Measurements from ENCODE around the gene RNF223.
"Not testable (repeated sequence)": the region's sequence is repeated elsewhere in the genome, so short reads cannot be mapped to it uniquely, and the experiment has no call there.

RNF223 gene

DNA sequence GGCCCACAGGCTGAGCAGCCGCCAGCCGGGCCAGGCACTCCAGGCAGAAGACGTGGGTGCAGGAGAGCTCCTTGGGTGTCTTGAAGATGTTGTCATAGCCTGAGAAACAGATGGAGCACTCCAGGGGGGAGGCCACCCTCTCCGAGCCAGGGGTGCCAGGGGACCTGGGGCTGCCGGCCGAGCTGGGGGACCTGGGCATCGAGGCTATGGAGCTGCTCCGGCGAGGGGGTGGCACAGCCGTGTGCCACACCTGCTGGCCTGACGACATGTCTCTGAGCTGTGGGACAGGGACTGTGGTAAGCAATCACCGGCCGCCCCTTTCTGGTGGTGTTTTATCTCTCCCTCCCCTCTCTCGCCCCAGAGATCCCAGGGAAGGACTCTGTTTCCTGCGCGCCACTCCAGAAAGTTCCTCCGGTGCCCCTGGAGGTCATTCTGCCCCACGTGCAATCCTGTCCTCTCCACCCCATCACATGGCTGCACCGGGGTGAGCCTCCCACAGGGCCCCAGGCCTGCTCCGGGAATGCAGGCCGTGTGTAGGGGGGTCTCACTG lies 1.7 kb downstream of the RNF223 start:
- DNase-seq (ENCODE audit: low read depth) = no peak

DNA sequence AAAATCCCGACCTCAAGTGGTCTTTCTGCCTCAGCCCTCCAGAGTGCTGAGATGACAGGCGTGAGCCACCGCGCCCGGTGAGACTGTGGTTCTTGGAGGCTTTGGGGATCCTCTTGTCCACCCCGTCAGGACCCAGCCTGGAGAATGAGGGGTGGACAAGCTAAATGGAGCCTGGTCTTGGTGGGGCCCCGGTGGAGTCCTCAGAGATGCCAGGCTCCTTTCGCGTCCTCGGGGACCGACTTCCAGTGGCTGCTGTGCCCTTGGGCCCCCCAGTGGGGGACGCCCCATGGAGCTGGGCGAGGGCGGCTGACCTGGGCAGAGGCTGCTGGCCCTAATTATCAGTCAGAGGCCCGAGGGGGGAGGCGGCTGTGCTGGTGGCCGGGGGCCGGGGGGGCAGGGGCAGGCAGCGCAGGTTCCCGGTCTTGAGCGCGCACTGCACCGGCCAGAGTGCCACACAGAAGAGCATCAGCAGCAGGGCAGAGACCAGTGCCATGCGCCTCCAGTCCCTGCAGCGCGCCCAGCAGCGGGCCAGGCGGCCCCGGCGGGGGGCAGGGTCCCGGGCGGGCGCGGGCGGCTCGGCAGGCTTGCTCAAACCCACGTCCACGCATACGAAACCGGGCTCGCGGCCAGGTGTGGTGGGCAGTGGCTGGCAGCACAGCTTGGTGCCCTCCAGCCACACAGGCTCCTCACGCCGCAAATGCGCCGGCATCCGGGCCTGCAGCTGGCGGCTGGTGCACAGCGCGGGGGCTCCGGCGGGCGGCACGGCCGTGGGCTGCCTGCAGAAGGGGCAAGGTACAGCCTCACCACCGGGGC lies 2.4 kb downstream of the RNF223 start:
- no peak for DNase-seq (ENCODE audit: low read depth)

- no peak for DNase-seq (ENCODE audit: low read depth)
Observed at GRCh38 chr1:1069711-1070676, 4.1 kb downstream of the RNF223 start.

GRCh38 chr1:1069056-1069710 lies 4.9 kb downstream of the RNF223 start:
- DNase-seq (ENCODE audit: low read depth) = peak; percentile 61

GRCh38 chr1:1068517-1069055 lies 5.5 kb downstream of the RNF223 start:
- no peak for DNase-seq (ENCODE audit: low read depth)

GRCh38 chr1:1067860-1068516 lies 6.1 kb downstream of the RNF223 start:
- no peak for DNase-seq (ENCODE audit: low read depth)

GRCh38 chr1:1067284-1067859 lies 6.7 kb downstream of the RNF223 start:
- DNase-seq (ENCODE audit: low read depth) = no peak

GRCh38 chr1:1066403-1067283 lies 7.5 kb downstream of the RNF223 start:
- no peak for DNase-seq (ENCODE audit: low read depth)

- not testable (repeated sequence) for DNase-seq (ENCODE audit: low read depth)
Observed at GRCh38 chr1:1065940-1066304, 8.2 kb downstream of the RNF223 start.

GRCh38 chr1:1065265-1065939 lies 8.7 kb downstream of the RNF223 start:
- no peak for DNase-seq (ENCODE audit: low read depth)

DNA sequence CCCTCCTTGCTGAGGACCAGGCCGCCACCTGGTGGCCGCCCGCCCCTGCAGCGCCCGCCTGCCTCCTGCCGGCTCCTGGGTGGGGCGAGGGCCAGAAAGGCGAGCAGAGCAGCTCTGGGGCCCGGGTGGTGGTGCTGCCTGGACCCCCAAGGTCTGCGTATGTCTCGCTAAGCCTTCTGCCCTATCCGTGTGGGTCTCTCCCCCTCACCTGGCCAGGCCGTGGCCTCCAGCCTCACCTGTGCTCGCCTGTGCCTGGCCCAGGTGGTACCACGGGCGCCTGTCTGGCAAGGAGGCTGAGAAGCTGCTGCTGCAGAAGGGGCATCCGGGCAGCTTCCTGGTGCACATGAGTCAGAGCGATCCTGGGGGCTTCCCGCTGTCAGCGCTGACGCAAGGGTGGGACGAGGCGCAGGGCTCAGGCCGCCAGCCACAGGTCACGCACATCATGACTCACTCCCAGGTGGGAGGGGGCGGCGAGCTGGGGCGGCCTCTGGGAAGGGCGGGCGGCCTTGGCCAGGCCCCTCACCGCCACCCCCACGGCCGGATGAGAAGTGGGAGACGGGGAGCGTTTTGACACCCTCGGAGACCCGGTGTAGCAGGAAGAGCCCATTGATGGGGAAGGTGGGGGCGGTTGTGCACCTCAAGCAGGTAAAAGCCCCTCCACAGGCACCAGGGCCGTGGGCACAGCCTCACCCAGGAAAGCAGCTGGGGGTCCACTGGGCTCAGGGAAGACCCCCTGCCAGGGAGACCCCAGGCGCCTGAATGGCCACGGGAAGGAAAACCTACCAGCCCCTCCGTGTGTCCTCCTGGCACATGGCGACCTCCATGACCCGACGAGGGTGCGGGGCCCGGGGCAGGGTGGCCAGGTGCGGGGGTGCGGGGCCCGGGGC lies 9.9 kb downstream of the RNF223 start:
- peak; percentile 76 for DNase-seq (ENCODE audit: low read depth)

DNA sequence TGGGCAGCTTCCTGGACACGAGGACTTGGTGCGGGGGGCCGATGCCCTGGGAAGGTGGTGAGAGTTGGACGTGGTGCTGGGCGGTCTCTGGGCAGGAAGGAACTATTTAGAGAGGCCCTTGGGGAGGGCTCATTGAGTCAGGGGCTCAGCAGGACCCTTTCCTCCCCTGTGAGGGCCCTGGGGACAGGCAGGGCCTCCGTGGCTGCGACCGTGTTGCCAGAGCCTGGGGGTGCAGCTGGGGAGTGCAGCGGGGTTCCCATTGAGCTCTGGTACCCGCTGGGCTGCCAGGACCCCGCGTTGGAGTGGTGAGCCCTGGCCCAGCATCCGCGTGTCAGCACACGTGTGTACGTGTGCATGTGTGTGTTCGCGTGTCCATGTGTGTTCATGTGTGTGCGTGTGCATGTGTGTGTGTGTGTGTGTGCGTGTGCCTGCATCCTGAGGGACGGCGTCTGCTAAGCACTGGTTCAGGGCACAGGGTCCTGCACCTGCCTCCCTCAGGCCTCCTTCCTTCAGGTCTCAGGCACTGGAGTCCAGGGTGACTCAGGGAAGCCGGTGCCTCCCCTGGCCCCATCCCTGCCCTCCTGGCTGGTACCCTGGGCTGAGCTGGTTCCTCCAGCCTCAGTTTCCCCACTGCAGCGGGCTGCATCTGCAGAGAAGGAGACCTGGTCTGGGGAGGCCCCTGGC lies 10.7 kb downstream of the RNF223 start:
- DNase-seq (ENCODE audit: low read depth) = no peak

DNA sequence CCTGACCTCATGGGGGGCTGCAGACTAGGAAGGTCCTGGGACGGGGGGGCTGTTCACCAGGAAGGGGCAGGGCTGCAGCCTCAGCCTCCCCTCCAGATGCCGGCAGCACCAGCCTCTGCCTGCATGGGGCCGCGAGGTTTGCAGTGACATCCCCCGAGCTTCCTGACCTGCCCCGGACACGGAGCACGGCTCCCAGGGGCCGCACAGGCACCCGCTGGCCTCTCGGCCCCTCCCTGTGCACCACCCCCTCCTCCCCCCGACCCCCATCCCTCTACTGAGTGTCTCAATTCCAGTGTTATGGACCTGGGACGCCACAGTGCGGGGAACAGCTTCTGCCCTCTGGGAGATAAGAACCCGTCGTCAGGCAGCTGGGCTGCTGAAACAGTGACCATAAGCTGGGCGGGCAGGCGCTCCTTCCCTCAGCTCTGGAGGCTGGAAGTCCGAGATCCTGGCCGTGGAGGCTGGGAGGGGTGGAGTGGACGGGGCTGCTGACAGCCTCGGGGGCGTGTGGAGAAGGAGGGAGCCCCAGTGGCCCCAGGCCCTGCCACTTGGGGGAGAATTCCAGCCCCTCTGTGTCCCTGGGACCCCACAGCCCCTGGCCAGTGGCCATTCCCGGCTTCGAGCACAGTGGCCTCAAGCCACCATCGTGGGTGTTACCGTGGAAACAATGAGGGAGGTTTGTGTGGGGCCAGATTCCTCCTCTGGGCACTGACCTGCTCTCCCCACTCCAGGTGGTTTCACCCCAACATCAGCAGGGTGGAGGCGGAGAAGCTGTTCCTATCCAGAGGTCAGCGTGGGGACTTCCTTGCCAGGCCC lies 11.6 kb downstream of the RNF223 start:
- no peak for DNase-seq (ENCODE audit: low read depth)

DNA sequence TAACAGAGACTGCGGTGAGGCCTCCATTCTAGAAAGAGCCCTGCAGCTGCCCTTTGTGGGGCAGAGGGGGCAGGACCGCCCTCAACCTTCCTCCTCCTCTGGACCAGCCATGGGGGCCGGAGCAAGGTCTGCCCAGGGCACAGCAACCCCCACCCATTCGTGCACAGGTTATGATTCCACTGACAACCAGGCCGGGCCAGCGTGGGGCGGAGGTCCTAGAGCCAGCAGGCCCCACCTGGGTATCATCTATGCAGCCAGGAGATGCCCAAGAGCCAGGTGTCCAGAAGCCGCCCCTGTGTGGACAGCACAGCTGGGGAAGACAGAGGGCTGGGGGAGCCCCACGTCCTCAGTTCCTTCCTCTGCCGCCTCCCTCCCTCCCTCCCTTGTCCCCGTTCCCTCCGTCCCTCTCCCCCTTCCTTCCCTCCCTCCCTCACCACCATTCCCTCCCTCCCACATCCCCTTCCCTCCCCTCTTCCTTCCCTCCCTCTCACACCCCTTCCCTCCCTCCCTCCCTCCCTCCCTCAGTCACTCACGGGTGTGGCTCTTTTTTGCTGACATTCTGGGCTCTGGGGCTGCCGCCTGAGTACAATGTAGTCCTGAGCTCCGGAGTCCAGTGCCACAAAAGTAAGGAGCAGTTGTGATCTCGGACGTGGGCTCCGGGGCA lies 12.3 kb downstream of the RNF223 start:
- no peak for DNase-seq (ENCODE audit: low read depth)

GRCh38 chr1:1060281-1061000 lies 13.7 kb downstream of the RNF223 start:
- no peak for DNase-seq (ENCODE audit: low read depth)

Measured in EH (cell line).